Dermis blood vessel endothelial cell (primary cell): ENCODE results near the gene EDC3. TPM values are rescaled to one million over a fixed set of nuclear protein-coding genes. Genes with fewer than 3 reads are reported as not detected.
"Not testable (repeated sequence)": the region's sequence is repeated elsewhere in the genome, so short reads cannot be mapped to it uniquely, and the experiment has no call there.

Source experiments
- DNase-seq: peaks from one replicate; pipeline ENCODE4 v3.0.0; 2010
- total RNA-seq: library from RNA; depleted of rRNA; stranded (reverse); fragments of >200 nt; gene quantifications from 2 replicates; pipeline ENCODE4 v1.2.3, GENCODE V29; 2014

The EDC3 gene, protein sequence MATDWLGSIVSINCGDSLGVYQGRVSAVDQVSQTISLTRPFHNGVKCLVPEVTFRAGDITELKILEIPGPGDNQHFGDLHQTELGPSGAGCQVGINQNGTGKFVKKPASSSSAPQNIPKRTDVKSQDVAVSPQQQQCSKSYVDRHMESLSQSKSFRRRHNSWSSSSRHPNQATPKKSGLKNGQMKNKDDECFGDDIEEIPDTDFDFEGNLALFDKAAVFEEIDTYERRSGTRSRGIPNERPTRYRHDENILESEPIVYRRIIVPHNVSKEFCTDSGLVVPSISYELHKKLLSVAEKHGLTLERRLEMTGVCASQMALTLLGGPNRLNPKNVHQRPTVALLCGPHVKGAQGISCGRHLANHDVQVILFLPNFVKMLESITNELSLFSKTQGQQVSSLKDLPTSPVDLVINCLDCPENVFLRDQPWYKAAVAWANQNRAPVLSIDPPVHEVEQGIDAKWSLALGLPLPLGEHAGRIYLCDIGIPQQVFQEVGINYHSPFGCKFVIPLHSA
- total RNA-seq = 21.4 and 31.4 TPM in 2 replicates

DNA sequence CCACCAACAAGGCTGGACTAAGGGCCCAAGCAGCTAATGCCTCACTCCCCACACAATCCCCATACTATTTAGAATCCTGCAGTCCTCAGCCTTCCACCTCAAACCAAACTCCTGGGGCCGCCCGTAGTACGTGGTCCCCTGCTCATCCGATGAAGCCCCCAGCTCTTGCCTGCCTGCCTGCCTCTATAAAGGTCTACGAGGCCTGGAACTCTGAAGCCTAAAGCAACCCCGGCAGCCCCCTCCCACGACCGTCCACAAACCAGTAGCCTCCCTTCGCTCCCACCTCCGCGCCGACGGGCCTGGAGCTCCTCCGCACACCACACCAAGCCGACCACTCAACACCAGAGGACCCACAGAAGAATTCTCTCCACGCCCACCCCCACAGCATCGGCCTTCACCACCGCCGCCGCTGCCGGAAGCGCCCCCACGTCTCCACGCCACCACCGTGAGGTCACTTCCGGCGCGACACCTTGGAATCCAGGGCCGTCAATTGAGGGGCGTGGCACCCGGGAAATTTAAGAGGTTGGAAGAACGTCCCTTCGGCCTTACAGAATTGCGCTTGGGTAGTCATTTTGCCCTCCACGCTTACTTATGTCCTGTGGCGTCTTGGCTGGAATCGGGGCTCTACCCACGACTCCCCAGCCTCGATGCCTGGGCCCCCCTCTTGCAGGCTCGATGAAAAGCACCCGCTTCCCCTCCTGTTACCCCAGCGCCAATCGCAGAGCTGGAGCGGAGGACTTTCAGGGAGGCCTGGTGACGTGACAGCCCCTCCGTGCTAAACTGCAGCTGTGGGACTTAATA lies at the start of gene EDC3:
TSS of gene EDC3 (minus strand) at position 428 of the 801 bp plus-strand sequence. CDS start 20,900 bp downstream, outside the sequence.
- DNase-seq = peak; percentile 89

DNA sequence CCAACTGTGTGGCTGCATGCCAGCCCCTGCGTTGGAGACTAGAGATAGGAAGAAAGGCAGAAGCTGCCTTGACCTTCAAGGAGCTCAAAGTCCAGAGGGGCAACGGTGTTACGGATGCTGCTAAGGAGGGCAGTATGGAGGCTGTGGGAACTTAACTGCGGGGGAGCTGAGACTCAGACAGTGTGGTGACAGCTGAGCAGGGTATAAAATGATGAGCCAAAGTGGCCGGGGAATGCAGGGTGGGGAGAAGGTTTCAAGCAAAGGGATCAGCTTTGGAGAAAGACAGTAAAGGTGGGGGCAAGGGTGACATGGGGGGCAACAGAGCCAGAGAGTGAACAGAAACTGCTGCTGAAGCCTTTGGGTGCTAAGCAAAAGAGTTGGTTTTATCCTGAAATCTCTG lies 46.6 kb upstream of the EDC3 start:
- DNase-seq = no peak

DNA sequence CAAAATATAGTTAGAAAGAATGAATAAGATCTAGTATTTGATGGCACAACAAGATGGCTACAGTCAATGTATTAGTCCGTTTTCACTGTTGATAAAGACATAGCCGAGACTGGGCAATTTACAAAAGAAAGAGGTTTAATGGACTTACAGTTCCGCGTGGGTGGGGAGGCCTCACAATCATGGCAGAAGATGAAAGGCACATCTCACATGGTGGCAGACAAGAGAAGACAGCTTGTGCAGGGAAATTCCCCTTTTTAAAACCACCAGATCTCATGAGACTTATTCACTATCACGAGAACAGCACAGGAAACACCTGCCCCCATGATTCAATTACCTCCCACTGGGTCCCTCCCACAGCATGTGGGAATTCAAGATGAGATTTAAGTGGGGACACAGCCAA lies 42.4 kb upstream of the EDC3 start:
- not testable (repeated sequence) for DNase-seq

DNA sequence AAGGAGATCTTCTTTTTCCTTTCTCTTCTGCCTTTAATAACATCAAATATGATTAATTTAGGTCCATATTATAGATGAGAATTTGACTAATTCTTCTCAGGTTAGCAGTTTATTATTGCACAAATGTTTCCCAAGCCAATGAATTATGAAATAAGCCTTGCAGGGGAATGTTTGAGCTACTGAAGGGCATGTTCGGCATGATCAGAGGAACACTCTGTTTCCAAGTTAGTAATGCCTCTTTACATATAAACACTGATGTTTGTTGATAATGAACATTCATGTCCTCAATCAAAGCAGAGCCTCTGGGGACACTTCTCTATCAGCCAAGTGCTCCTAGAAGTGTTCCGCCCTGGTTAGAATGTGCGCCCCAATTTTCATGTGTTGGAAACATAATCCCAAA lies 39.5 kb upstream of the EDC3 start:
- DNase-seq = no peak

DNA sequence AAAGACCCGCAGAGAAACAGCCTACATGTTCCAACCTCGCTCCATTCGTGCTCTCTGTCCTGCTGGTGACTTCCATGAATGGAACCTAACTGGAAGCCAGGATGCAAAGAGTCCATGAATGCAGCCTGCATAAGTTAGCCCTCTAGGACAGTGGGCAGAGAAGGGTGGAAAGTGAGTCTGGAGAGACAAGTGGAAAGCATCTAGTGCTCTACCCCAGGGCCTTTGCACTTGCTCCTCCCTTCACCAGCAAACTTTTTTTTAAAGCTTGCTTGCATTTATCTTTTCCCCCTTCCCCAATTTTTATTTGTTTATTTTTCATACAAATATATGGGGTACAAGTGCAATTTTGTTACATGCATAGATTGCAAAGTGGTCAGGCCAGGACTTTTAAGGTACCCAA lies 37.4 kb upstream of the EDC3 start:
- DNase-seq = no peak

DNA sequence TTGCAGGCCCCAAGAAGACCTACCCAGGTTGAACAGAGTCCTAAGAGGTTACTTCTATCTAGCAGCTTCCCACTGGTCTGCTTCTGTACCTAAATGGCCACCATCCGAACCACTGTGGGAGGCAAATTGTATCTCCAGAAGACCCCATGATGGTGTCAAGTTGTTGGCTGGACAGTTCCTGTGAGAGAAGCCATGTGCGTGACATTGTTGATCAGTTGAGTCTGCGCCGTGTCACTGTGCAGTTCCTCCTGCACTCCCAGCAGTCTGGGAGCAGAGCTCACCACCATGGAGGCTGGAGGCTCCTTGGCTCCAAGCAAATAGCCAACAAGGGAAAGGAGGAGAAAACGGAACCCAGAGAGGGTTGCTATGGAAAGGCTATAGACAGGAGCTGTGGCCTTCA lies 37.0 kb upstream of the EDC3 start:
- no peak for DNase-seq

DNA sequence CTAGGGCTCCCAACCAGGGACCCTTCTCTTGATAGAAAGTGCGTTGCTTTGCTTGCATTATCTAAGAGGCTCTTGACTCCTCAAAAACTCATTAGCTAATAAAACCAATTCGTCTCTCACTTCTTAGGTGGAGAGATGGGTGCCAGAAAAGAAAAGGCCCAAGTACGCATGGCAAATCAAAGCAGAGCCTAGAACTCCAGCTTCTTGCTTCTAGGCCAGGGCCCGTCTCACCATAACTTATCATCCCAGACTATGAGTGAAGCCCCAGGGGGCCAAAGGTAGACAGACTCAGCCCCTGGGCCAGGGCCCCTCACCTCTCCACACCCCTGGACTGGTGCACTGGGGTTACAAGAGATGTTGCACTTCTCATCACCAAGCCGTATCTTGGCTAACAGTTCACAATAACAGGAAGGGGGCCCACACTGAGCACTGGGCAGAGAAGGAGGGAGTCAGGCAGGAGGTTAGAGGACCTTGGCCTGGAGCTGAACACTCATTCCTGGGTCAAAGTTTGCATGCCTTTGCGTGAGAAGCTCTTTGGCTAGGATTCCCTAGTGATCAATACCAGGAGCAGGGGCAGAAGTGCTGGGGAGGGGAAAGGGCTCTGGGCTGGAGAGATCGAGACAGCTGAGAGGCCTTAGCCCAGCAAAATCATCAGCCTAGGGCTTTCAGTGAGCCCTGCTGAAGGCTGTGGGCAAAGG lies 34.9 kb upstream of the EDC3 start:
- DNase-seq = peak; percentile 24

DNA sequence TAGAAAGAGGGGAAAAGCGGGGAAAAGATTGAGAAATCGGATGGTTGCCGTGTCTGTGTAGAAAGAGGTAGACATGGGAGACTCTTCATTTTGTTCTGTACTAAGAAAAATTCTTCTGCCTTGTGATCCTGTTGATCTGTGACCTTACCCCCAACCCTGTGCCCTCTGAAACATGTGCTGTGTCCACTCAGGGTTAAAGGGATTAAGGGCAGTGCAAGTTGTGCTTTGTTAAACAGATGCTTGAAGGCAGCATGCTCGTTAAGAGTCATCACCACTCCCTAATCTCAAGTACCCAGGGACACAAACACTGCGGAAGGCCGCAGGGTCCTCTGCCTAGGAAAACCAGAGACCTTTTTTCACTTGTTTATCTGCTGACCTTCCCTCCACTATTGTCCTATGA lies 33.5 kb upstream of the EDC3 start:
- DNase-seq = not testable (repeated sequence)

DNA sequence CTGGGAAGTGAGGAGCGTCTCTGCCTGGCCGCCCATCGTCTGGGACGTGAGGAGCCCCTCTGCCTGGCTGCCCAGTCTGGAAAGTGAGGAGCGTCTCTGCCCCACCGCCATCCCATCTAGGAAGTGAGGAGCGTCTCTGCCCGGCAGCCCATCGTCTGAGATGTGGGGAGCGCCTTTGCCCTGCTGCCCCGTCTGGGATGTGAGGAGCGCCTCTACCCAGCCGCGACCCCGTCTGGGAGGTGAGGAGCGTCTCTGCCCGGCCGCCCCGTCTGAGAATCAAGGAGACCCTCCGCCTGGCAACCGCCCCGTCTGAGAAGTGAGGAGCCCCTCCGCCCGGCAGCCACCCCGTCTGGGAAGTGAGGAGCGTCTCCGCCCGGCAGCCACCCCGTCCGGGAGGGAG lies 32.9 kb upstream of the EDC3 start:
- DNase-seq = not testable (repeated sequence)

DNA sequence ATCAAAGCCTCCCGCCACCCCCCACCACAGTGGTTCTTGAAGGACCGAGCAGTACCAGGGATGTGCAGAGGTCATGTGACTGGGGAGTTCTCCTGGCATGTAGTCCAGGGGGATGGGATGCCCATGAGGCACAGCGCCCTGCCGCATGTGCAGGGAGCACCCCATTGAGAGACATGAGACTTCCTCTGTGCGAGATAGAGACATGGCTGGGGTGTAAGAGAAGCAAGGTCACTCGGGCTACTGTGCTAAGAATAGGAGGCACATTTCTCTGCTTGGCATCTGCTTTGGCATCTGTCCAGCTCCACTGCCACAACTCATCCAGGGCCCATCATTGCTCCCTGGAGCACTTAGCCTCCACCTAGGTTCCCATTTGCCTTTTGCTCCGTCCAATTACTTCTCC lies 31.9 kb upstream of the EDC3 start:
- DNase-seq = no peak

DNA sequence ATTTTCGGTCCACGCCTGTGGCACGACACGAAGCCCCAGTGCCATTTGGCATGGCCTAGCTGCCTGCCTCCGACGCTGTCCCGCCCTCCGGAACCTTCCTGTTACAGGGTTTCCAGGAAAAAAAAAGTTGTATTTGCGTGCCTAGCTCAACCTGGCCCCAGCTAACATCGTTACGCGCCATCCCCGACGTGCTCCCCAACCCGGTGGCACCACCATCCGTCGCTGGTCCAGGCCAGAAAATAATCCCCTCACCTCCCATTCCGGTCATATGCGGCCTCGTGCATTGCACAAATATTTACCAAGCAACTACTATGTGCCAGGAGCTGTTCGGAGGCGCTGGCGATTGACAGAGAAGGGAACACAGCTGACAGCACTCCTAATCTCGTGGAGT lies 30.9 kb upstream of the EDC3 start:
- no peak for DNase-seq

DNA sequence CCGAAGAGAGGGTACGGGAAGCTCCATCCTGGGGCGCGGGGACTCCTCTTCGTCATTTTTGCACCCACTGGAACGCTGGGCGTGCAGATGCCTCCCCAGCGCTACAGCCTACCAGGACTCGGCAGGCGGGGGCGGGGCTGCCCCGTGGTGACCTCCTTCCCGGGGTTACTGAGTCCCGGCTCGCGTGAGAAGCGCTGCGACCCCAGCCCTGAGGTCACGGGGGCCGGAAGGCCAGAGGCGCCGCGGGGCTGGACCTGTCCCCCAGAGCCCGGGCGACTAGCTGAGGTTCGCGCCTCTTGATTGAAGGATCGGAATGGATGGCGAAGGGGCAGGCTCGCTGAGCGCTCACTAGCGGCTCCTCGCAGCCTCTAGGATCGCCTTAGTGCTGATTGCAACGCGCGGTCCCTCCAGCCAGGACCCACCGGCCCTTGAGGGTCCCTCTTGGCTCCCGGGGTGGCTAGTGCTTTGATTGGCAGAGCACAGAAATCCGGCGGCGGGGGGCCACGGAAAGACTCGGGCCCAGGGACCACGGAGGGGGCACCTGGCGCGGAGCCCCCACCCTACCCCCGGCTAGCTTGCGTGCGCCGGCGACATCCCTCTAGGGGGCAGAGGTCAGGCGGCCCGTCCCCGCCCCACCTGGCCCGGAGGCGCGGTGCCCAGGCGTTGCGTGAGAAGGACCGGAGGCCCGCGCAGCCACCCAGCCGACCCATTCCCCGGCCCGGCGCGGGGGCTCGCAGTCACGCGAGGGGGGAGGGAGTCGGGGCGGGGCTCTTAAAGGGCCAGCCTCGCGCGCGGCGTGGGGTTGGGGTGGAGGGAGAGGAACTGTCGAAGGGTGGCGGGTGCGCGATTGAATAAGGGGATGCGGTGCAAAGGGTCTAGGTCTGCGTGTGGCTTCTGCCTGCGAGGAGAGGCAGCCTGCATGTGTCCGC lies 30.3 kb upstream of the EDC3 start:
- peak; percentile 44 for DNase-seq

DNA sequence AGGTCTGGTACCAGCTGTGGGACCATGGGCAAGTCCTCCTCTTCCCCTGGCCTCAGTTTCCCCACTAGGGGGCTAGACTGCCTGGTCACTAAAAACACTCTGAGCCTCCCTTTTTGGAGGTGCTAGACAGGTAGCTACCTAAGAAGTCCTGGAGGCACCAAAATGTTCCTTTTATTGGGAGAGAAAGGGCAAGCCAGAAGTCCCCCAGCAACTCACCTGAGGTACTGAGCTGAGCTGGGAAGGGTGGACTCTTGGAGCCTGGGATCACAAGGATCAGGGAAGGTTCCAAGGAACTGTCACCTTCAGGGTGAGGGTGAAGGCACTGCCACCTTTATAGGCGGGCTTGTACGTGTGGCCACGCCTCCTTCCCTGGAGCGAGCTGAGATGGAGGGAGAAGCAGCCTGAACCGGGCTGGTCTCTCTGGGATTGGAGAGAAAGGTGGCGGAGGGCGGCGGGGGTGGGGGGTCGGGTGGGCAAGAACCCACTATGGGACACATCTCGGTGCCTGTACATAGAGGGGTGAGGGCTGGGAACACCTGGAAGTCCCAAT lies 29.5 kb upstream of the EDC3 start, which contains the start of gene CYP1A1:
TSS of gene CYP1A1 (minus strand) at position 304 of the 550 bp plus-strand sequence. CDS start 2,431 bp downstream, outside the sequence.
- peak; percentile 43 for DNase-seq

DNA sequence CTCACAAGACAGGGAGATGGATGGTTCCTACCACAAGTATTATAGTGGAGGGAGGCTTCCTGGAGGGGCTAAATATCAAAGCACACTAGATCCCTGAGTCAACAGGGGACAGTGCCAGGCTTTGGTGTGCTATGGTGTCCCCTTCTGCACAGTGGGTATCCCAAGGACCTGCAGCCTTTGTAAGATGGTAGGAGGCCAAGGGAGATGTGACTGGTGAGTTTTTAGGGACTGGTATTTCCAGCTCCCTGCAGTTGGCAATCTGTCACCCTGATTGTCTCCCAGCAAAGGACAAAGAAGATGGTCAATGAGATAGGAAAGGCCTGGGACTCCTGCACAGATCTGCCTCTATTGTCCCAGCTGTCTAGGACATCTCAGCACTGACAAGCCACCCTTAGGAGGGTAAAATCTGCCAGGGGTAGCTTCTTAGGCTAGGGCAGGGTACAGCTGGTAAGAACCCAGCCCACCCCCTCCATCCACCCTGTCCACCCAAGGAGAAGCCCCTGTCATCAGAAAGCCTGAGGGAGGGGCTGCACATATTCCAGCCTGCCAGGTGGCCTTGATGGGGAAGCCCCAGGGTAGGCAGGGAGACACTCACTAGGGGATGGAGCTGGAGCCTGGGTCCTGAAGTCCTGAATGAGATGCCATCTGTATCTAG lies 28.9 kb upstream of the EDC3 start:
- peak; percentile 7 for DNase-seq

DNA sequence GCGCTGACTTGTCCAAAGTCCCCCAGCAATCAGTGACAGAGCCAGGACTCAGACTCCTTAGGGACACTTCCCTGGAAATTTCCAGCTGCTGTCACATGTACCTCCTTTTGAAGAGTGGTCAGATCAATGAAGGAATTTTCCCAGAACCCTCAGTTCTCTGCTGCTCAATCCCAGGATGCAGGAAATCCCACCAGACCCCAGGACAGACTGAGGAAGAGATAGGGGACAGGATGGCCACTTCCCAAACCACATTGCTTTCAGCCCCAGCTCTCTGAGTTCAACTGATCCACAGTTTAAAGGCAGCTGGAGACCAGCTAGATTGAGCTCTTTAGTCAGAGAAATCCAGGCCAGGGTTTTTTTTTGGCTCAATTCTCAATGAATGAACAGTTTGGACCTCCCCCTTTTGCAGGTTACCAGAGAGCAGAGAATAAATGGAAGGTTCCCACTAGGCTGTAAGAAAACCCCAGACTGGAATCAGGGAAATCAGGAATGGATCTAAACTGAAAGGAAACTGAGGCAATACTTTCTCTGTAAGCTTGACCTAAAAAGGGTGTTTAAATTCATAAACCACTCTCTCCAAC lies 28.0 kb upstream of the EDC3 start:
- DNase-seq = peak; percentile 80

DNA sequence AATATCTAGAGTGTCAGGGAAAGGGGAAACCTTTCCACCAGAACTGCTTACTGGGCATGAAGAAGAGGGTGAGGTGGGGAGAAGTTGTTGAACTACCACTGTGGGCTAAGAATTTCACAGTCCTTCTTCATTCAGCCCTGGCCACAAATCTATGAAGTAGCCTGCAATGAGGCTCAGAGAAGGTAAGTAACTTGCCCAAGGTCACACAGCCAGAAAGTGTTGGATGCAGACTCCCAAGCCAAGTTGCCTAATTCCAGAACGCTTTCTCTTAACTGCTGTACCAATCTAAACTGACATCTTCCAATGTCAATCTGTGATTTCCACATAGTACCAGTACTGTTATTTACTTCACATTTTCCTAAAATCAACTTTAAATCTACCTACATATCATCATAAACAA lies 27.4 kb upstream of the EDC3 start:
- DNase-seq = no peak

DNA sequence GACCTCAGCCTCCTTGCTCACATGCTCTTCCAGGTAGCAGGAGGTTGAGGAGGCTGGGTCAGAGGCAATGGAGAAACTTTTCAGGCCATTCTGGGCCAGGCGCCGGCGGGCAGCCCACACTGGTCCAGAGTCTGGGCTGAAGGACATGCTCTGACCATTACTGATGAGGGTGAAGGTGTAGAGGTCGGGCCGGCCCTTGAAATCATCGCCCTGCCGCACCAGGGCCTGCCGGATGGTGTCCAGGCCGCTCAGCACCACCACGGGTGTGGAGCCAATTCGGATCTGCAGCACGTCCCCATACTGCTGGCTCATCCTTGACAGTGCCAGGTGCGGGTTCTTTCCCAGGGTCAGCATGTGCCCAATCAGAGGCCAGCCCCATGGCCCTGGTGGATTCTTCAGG lies 26.8 kb upstream of the EDC3 start:
- no peak for DNase-seq

DNA sequence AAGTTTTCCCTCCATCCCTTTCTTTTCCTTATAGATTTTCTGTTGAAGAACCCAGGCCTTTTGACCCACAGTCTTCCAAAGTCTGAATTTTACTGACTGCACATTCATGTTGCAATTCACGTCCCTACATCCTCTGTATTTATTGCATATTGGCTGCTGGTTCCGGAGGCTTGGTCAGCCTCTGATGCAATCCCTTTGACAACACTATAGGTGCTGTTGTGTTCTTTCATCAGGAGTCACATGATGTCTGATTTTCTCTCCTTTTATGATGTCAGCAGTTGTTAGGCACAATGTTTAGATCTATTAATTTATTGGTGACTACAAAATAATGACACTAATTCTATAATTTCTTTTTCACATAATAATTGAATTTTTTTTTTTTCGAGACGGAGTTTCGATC lies 20.8 kb upstream of the EDC3 start:
- no peak for DNase-seq

DNA sequence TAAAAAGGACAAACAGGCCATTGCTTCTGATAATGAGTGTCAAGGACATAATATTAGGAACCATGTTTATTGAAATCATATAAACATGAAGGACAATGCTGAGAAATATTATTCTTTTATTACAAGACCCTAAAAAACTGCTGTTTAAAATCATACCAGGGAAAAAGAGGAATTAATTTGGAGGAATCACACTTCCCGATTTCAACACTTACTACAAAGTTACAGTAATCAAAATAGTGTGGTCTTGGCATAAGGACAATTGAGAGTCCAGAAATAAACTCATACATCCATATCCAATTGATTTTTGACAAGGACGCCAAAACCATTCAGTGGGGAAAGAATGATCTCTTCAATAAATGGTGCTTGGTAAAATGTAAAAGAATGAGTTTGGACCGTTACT lies 16.5 kb upstream of the EDC3 start:
- DNase-seq = no peak

DNA sequence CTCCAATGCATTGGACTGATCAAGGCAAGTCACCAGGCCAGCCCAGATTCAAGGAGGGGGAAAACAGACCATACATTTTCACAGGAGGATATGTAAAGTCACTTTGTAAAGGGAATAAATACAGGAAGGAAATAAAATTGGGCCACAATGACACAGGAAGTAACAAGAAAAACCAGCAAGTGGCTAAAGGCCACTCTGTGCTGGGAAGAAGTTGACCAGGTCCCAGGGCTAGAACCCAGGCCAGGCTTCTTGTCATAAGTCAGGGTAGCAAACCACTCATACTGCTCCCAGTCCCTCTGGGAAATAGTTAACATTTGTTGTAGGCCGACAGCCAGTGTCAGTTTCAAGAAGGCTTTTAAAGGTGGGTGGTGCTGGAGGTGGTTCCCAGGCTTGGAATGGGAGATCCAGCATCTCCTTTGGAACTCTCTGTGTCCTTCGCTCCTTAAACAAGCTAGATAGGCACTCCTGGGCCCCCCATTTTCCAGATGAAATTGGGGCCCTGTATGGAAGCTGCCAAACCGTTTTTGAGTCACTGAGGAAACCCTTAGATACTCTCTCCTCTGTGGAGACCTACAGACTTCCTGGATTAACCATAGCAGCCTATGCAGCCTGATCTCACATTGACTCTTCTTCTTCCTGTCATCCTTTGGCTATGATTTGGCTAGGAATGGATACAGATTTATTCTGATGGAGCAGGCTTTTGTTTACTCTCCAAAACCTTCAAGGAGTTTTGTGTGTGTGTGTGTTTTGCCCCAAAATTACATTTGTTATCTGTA lies 14.7 kb upstream of the EDC3 start:
- no peak for DNase-seq
